CD14-positive monocyte (primary cell): ENCODE data around the gene PLXNA4. TPM values are rescaled to one million over a fixed set of nuclear protein-coding genes. Genes with fewer than 3 reads are reported as not detected.

Experiments used
- DNase-seq, 3 donors: peaks; one replicate each; pipeline ENCODE4 v3.0.0-alpha.2; 2011 to 2022
- H2AFZ ChIP-seq: 2 replicates; pipeline ENCODE4 v1.6.0; 2012; ENCODE audit warnings: mild to moderate bottlenecking, low read depth, low read length, inconsistent platforms; ENCODE audit not compliant: insufficient read depth, poor library complexity, severe bottlenecking
- H3K27ac ChIP-seq, 2 donors: 1 replicate in 1 of 2; 2 replicates in 1 of 2; pipeline ENCODE4 v1.5.1; 2012 to 2013; ENCODE audit warnings: low read length in 2 of 2, control low read depth in 1 of 2, inconsistent platforms in 1 of 2, low read depth in 1 of 2, mild to moderate bottlenecking in 1 of 2
- H3K27me3 ChIP-seq, 2 donors: one replicate each; pipeline versions ENCODE4 v1.6.0 to v1.6.1; 2011 to 2013; ENCODE audit warnings: low read length in 2 of 2; ENCODE audit not compliant: control insufficient read depth in 2 of 2, insufficient read depth in 2 of 2
- H3K36me3 ChIP-seq, 2 donors: replicated peaks in 1 of 2; 1 replicate in 1 of 2; 2 replicates in 1 of 2; pipeline versions ENCODE4 v1.5.1 to v1.6.1; 2012 to 2013; ENCODE audit warnings: low read length in 2 of 2, control low read depth in 1 of 2, inconsistent platforms in 1 of 2, mild to moderate bottlenecking in 1 of 2; ENCODE audit not compliant: insufficient read depth in 2 of 2, control insufficient read depth in 1 of 2
- H3K4me1 ChIP-seq, 2 donors: 1 replicate in 1 of 2; 2 replicates in 1 of 2; pipeline versions ENCODE4 v1.5.1 to v1.6.1; 2012 to 2013; ENCODE audit warnings: low read length in 2 of 2, control low read depth in 1 of 2, inconsistent platforms in 1 of 2, mild to moderate bottlenecking in 1 of 2, moderate library complexity in 1 of 2; ENCODE audit not compliant: insufficient read depth in 2 of 2, control insufficient read depth in 1 of 2
- H3K4me2 ChIP-seq: replicated peaks from 2 replicates; pipeline ENCODE3; 2012; ENCODE audit warnings: low read length, moderate library complexity, mild to moderate bottlenecking; ENCODE audit not compliant: poor library complexity, severe bottlenecking; ENCODE audit errors: extremely low read depth
- H3K4me3 ChIP-seq, 3 experiments: fragments of 200-600 bp in 1 of 3; sonication (generic) in 1 of 3; replicated peaks in 1 of 3; 1 replicate in 2 of 3; 2 replicates in 1 of 3; pipeline ENCODE4 v1.5.1; 2011 to 2013; ENCODE audit warnings: low read length in 3 of 3, mild to moderate bottlenecking in 3 of 3, control low read depth in 2 of 3, low read depth in 2 of 3, inconsistent platforms in 1 of 3, moderate library complexity in 1 of 3
- H3K79me2 ChIP-seq: 2 replicates; pipeline ENCODE4 v1.6.0; 2012; ENCODE audit warnings: mild to moderate bottlenecking, control low read depth, inconsistent platforms, low read length, moderate library complexity; ENCODE audit not compliant: insufficient read depth
- H3K9ac ChIP-seq: 2 replicates; pipeline ENCODE4 v1.6.0; 2017; ENCODE audit warnings: low read length, mild to moderate bottlenecking; ENCODE audit not compliant: insufficient read depth, poor library complexity, severe bottlenecking
- H3K9me3 ChIP-seq, 2 donors: replicated peaks in 1 of 2; 1 replicate in 1 of 2; 2 replicates in 1 of 2; pipeline versions ENCODE4 v1.5.1 to v1.6.1; 2012 to 2013; ENCODE audit warnings: low read length in 2 of 2, control low read depth in 1 of 2; ENCODE audit not compliant: control insufficient read depth in 1 of 2, insufficient read depth in 1 of 2
- H4K20me1 ChIP-seq: 2 replicates; pipeline ENCODE4 v1.6.0; 2012; ENCODE audit warnings: mild to moderate bottlenecking, low read length, control low read depth, moderate library complexity; ENCODE audit not compliant: insufficient read depth
- H3K27ac Mint-ChIP-seq, 7 donors: one replicate each; pipeline ENCODE4 v1.8.0; 2020; ENCODE audit warnings: mild to moderate bottlenecking in 7 of 7, mixed read lengths in 7 of 7, moderate library complexity in 6 of 7, inconsistent platforms in 2 of 7
- H3K27me3 Mint-ChIP-seq, 3 donors: one replicate each; pipeline ENCODE4 v1.8.0; 2021 to 2022; ENCODE audit warnings: low read depth in 3 of 3, mild to moderate bottlenecking in 3 of 3, mixed read lengths in 3 of 3, moderate library complexity in 3 of 3, inconsistent platforms in 1 of 3
- H3K36me3 Mint-ChIP-seq, 2 donors: one replicate each; pipeline ENCODE4 v1.8.0; 2020; ENCODE audit warnings: mixed read lengths in 2 of 2, inconsistent platforms in 1 of 2, mild to moderate bottlenecking in 1 of 2
- H3K4me1 Mint-ChIP-seq: one replicate; pipeline ENCODE4 v1.8.0; 2020; ENCODE audit warnings: mild to moderate bottlenecking, mixed read lengths
- H3K4me3 Mint-ChIP-seq, 2 donors: one replicate each; pipeline ENCODE4 v1.8.0; 2020; ENCODE audit warnings: mild to moderate bottlenecking in 2 of 2, mixed read lengths in 2 of 2, moderate library complexity in 1 of 2
- H3K9me3 Mint-ChIP-seq, 7 donors: one replicate each; pipeline ENCODE4 v1.8.0; 2020 to 2022; ENCODE audit warnings: mixed read lengths in 7 of 7, mild to moderate bottlenecking in 6 of 7, moderate library complexity in 6 of 7, inconsistent platforms in 2 of 7
- WGBS: methylation state at CpG from one replicate; pipeline ENCODE4 v1.1.5; 2013; ENCODE audit warnings: missing lambda C conversion rate; ENCODE audit not compliant: insufficient coverage; 5-methylcytosine and 5-hydroxymethylcytosine counted together
- intact Hi-C, 2 donors: fragments of 100-400 bp; cut with micrococcal nuclease; formaldehyde crosslinking; loops; one replicate each; pipeline versions ENCODE4 v1.15.0 to v1.15.1; 2023
- polyA plus RNA-seq, 3 donors: library from polyadenylated mRNA; depleted of rRNA in 1 of 3; unstranded in 2 of 3; stranded (reverse) in 1 of 3; fragments of 300-500 nt in 2 of 3; fragments of >200 nt in 1 of 3; fragmentation: Illumina TruSeq in 2 of 3; gene quantifications; 1 replicate in 2 of 3; 2 replicates in 1 of 3; pipeline ENCODE4 v1.2.3, GENCODE V29; 2012 to 2021
- TF ChIP-seq, protein P1 (sequence below): fragments of 200-600 bp; IDR thresholded peaks from one replicate; pipeline ENCODE4 v1.8.0; 2022; ENCODE audit warnings: antibody characterized with exemption, mild to moderate bottlenecking

Gene PLXNA4
- polyA plus RNA-seq, 3 donors: not detected

DNA sequence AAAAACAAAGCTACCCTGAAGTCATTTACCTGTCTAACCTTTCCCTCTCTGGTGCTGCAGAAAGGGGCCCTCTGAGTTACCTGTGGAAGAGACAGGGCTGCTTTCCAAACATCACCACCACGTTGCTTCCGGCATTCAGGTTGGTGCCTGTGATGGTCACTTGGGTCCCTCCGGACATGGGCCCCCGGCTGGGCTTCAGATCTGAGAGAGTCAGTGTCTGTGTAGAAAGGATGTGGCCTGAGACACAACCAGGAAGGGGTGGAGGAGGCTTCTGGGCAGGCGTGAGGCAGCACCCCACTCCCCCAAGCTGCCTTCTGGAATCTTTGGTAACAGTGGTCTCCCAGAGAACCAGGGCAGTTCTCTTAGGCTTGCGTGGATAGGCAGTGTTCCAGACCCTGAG, 388.9 kb downstream of the PLXNA4 start:
- intact Hi-C loops: no loop called here
- no peak overlapping the region for H3K4me3 ChIP-seq
- Mint-ChIP-seq H3K4me1 (no peaks in the 10 kb centered on the region), H3K27ac (no peak overlapping the region), H3K4me3 (no peak overlapping the region), H3K27me3 (peaks cover 0 to 3% (median 0%) of the 10 kb centered on the region in 3 donors), H3K36me3 (no peaks in the 10 kb centered on the region), H3K9me3 (peaks cover 12 to 40% (median 24%) of the 10 kb centered on the region in 7 donors)
- 100% methylated on average over 1 of the region's 6 CpGs for WGBS
- no peak overlapping the region for H3K27ac ChIP-seq
- no peaks in the 10 kb centered on the region for H3K36me3 ChIP-seq
- TF ChIP-seq, protein P1, sequence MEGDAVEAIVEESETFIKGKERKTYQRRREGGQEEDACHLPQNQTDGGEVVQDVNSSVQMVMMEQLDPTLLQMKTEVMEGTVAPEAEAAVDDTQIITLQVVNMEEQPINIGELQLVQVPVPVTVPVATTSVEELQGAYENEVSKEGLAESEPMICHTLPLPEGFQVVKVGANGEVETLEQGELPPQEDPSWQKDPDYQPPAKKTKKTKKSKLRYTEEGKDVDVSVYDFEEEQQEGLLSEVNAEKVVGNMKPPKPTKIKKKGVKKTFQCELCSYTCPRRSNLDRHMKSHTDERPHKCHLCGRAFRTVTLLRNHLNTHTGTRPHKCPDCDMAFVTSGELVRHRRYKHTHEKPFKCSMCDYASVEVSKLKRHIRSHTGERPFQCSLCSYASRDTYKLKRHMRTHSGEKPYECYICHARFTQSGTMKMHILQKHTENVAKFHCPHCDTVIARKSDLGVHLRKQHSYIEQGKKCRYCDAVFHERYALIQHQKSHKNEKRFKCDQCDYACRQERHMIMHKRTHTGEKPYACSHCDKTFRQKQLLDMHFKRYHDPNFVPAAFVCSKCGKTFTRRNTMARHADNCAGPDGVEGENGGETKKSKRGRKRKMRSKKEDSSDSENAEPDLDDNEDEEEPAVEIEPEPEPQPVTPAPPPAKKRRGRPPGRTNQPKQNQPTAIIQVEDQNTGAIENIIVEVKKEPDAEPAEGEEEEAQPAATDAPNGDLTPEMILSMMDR: no peak
- H3K4me1 ChIP-seq: no peaks in the 10 kb centered on the region
- H3K27me3 ChIP-seq: no peaks in the 10 kb centered on the region
- H2AFZ ChIP-seq: no peak overlapping the region
- no peak overlapping the region for H3K4me2 ChIP-seq
- H3K9me3 ChIP-seq: peaks cover 23 to 36% of the 10 kb centered on the region in 2 donors
- no peaks in the 10 kb centered on the region for H4K20me1 ChIP-seq
- DNase-seq: no peak
- no peak overlapping the region for H3K9ac ChIP-seq
- no peaks in the 10 kb centered on the region for H3K79me2 ChIP-seq

DNA sequence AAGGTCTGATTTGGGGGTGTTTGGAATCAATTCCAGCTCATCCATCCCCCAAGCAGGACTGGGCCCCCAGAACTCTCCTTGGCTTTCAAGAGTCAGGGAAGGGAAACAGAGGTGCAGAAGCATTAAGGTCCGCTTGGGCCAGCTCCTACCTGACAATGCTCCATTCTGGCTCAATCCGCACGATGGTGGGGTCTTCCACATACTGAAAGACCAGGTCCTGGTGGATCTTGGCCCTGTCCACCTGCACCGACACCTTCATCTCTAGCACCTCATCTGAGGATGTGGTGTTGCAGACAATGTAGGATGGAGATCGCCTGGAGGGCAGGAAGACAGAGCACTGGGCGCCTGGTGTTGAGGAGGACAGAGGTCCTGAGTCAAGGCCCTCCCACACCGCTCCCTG, 391.1 kb downstream of the PLXNA4 start:
- no peaks in the 10 kb centered on the region for H3K36me3 Mint-ChIP-seq
- H3K27ac ChIP-seq: no peak overlapping the region
- no peaks in the 10 kb centered on the region for H3K27me3 ChIP-seq
- TF ChIP-seq, protein P1: no peak
- H4K20me1 ChIP-seq: no peaks in the 10 kb centered on the region
- no peak overlapping the region for H3K27ac Mint-ChIP-seq
- no peaks in the 10 kb centered on the region for H3K4me1 ChIP-seq
- H3K27me3 Mint-ChIP-seq: peaks cover 0 to 2% (median 1%) of the 10 kb centered on the region in 3 donors
- WGBS: 89% methylated on average over 6 of the region's 7 CpGs
- H3K4me1 Mint-ChIP-seq: no peaks in the 10 kb centered on the region
- peaks cover 8 to 30% (median 22%) of the 10 kb centered on the region in 7 donors for H3K9me3 Mint-ChIP-seq
- intact Hi-C loops: no loop called here
- H3K36me3 ChIP-seq: no peaks in the 10 kb centered on the region
- no peak overlapping the region for H3K4me3 ChIP-seq
- no peak overlapping the region for H2AFZ ChIP-seq
- no peak for DNase-seq
- H3K9ac ChIP-seq: no peak overlapping the region
- H3K4me2 ChIP-seq: no peak overlapping the region
- peaks cover 23 to 36% of the 10 kb centered on the region in 2 donors for H3K9me3 ChIP-seq
- no peaks in the 10 kb centered on the region for H3K79me2 ChIP-seq
- H3K4me3 Mint-ChIP-seq: no peak overlapping the region
